ENCODE results near the gene XRCC6.

DNA sequence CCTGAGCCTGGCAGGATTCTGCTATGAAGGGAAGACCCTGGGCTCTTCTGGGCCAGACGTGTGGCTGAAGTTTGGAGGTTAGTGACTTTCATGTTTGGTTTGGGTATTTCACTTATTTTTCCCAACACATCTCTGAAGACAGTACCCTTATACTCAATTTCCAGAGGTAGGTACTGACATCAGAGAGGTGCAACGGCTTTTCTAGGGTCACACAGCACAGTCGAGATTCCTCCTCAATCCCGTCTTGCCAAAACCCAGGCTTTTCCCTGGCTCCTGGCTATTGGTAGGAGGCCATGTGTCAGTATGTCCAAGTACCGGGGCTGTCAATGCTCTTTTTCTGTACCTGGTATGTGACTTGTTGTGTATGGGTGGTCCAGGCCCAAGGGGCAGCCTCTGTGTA, 25.4 kb upstream of the XRCC6 start:
- TF ChIP-seq MAFK (conservative IDR thresholded peaks at IDR 0.05 in 1 of 2, IDR thresholded peaks at IDR 0.05 in 1 of 2; ENCODE audit: low read length in 2 of 2) (no peak), SMAD1 (CRISPR knock-in tag; IDR thresholded peaks at IDR 0.05; ENCODE audit: borderline replicate concordance, low read depth) (no peak), ZIK1 (CRISPR knock-in tag; IDR thresholded peaks at IDR 0.05; ENCODE audit: borderline replicate concordance, low read depth) (no peak), ZNF24 (IDR thresholded peaks at IDR 0.05) (no peak), RFX5 (IDR thresholded peaks at IDR 0.05; ENCODE audit: low read depth, low read length) (no peak), TCF7L2 (IDR thresholded peaks at IDR 0.05; ENCODE audit: low read depth, low read length) (no peak)
- TF ChIP-seq, protein P1, sequence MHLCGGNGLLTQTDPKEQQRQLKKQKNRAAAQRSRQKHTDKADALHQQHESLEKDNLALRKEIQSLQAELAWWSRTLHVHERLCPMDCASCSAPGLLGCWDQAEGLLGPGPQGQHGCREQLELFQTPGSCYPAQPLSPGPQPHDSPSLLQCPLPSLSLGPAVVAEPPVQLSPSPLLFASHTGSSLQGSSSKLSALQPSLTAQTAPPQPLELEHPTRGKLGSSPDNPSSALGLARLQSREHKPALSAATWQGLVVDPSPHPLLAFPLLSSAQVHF (CRISPR knock-in tag; IDR thresholded peaks at IDR 0.05): no peak
- TF ChIP-seq, protein P2, sequence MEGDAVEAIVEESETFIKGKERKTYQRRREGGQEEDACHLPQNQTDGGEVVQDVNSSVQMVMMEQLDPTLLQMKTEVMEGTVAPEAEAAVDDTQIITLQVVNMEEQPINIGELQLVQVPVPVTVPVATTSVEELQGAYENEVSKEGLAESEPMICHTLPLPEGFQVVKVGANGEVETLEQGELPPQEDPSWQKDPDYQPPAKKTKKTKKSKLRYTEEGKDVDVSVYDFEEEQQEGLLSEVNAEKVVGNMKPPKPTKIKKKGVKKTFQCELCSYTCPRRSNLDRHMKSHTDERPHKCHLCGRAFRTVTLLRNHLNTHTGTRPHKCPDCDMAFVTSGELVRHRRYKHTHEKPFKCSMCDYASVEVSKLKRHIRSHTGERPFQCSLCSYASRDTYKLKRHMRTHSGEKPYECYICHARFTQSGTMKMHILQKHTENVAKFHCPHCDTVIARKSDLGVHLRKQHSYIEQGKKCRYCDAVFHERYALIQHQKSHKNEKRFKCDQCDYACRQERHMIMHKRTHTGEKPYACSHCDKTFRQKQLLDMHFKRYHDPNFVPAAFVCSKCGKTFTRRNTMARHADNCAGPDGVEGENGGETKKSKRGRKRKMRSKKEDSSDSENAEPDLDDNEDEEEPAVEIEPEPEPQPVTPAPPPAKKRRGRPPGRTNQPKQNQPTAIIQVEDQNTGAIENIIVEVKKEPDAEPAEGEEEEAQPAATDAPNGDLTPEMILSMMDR (CRISPR knock-in tag; IDR thresholded peaks at IDR 0.05): no peak
- TF ChIP-seq, protein P3, sequence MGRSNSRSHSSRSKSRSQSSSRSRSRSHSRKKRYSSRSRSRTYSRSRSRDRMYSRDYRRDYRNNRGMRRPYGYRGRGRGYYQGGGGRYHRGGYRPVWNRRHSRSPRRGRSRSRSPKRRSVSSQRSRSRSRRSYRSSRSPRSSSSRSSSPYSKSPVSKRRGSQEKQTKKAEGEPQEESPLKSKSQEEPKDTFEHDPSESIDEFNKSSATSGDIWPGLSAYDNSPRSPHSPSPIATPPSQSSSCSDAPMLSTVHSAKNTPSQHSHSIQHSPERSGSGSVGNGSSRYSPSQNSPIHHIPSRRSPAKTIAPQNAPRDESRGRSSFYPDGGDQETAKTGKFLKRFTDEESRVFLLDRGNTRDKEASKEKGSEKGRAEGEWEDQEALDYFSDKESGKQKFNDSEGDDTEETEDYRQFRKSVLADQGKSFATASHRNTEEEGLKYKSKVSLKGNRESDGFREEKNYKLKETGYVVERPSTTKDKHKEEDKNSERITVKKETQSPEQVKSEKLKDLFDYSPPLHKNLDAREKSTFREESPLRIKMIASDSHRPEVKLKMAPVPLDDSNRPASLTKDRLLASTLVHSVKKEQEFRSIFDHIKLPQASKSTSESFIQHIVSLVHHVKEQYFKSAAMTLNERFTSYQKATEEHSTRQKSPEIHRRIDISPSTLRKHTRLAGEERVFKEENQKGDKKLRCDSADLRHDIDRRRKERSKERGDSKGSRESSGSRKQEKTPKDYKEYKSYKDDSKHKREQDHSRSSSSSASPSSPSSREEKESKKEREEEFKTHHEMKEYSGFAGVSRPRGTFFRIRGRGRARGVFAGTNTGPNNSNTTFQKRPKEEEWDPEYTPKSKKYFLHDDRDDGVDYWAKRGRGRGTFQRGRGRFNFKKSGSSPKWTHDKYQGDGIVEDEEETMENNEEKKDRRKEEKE (IDR thresholded peaks at IDR 0.05): no peak
